ENCODE measurements around the gene BORCS8. TPM values are rescaled to one million over a fixed set of nuclear protein-coding genes. Genes with fewer than 3 reads are reported as not detected.

Gene BORCS8
- total and polyA plus RNA-seq, 2 of the 4 experiments (the other 2 are of a cell fraction), result 16.7 to 33.9 TPM

- no peak overlapping the region for H3K4ac ChIP-seq (ENCODE audit: low read depth, low read length)
- H2BK120ac ChIP-seq (ENCODE audit: low read depth, low read length), result no peak overlapping the region
- DNase-seq, result no peak
- H2AK5ac ChIP-seq (ENCODE audit: low read depth, low read length), result no peak overlapping the region
- POLR2A ChIA-PET (ENCODE audit: unreplicated experiment), result no interaction called here
- no peaks in the 10 kb centered on the region for H3K79me1 ChIP-seq (ENCODE audit: low read depth in 1 of 2, low read length in 2 of 2)
- BruUV-seq (replicated peaks), result no TSS peak
- H2BK15ac ChIP-seq (ENCODE audit: low read depth, low read length), result no peak overlapping the region
- no peaks in the 10 kb centered on the region for H3K27me3 ChIP-seq (ENCODE audit: control insufficient read depth, insufficient read depth, low read length)
- no peak overlapping the region for H4K5ac ChIP-seq (ENCODE audit: low read depth, low read length)
- H4K91ac ChIP-seq (ENCODE audit: insufficient read depth, low read depth, low read length), result no peak overlapping the region
- no peak overlapping the region for H3K14ac ChIP-seq (replicated peaks; ENCODE audit: low read depth, low read length)
- peaks cover 6% of the 10 kb centered on the region; the same call in 1 of the 2 replicates for H3K9me3 ChIP-seq (ENCODE audit: control insufficient read depth, insufficient read depth, low read length)
- intact Hi-C loops (cut with micrococcal nuclease), result no loop called here
- H3K4me1 ChIP-seq (ENCODE audit: control insufficient read depth, insufficient read depth, low read length), result no peaks in the 10 kb centered on the region
- H2BK20ac ChIP-seq (ENCODE audit: low read depth, low read length), result no peak overlapping the region
- no peak overlapping the region for H3K27ac ChIP-seq (ENCODE audit: insufficient read depth, low read length)
- H3K4me2 ChIP-seq (ENCODE audit: low read depth, low read length), result no peak overlapping the region
- WGBS, 2 experiments (ENCODE audit: extremely low coverage in 2 of 2, insufficient read length in 1 of 2), result no CpG with 5 or more reads among the region's 6 CpGs
- no peak overlapping the region for H2BK5ac ChIP-seq (ENCODE audit: low read depth, low read length, poor library complexity, severe bottlenecking)
- peaks cover 7% of the 10 kb centered on the region; the same call in 1 of the 2 replicates for H3K36me3 ChIP-seq (ENCODE audit: control insufficient read depth, insufficient read depth, low read length)
- CTCF ChIA-PET, result no interaction called here
- no peak overlapping the region for H3K9ac ChIP-seq (ENCODE audit: low read depth, low read length)
- H2AFZ ChIP-seq (replicated peaks; ENCODE audit: low read length, poor library complexity), result no peak overlapping the region
- ATAC-seq (ENCODE audit: low read depth), result no peak
- no peak overlapping the region for H3K23ac ChIP-seq (ENCODE audit: low read depth, low read length)
- H3K18ac ChIP-seq (ENCODE audit: low read depth, low read length), result no peak overlapping the region
- dilution Hi-C loops (cut with HindIII; ENCODE audit: low sequenced_read_pairs, unreplicated experiment), result no loop called here
- H4K20me1 ChIP-seq (ENCODE audit: insufficient read depth, low read length), result no peaks in the 10 kb centered on the region
- no peaks in the 10 kb centered on the region for H3K9me1 ChIP-seq (ENCODE audit: insufficient read depth, low read length)
- H3K56ac ChIP-seq (ENCODE audit: extremely low read depth, insufficient read depth, low read length), result no peak overlapping the region
- TF ChIP-seq POLR2A (IDR thresholded peaks at IDR 0.05; ENCODE audit: low read depth, low read length), result no peak
- TF ChIP-seq RCOR1 (IDR thresholded peaks at IDR 0.05; ENCODE audit: insufficient replicate concordance, low read length), result no peak
- TF ChIP-seq NFE2L2 (IDR thresholded peaks at IDR 0.05; ENCODE audit: low read depth, low read length), result no peak
- TF ChIP-seq USF2 (IDR thresholded peaks at IDR 0.05; ENCODE audit: low read depth, low read length), result no peak
- TF ChIP-seq BHLHE40 (IDR thresholded peaks at IDR 0.05; ENCODE audit: low read depth, low read length), result no peak
- TF ChIP-seq RAD21 (IDR thresholded peaks at IDR 0.05; ENCODE audit: low read length), result no peak
- no peak for TF ChIP-seq MXI1 (IDR thresholded peaks at IDR 0.05; ENCODE audit: borderline replicate concordance, low read depth, low read length)
- TF ChIP-seq CEBPB (IDR thresholded peaks at IDR 0.05; ENCODE audit: low read depth, low read length), result no peak
- TF ChIP-seq SMC3 (IDR thresholded peaks at IDR 0.05; ENCODE audit: low read depth, low read length), result no peak
- in situ Hi-C loops (cut with MboI; ENCODE audit: low sequenced_read_pairs), result no loop called here
- H3K4me3 ChIP-seq (ENCODE audit: insufficient read depth, low read depth, low read length), result no peak overlapping the region
- no peak overlapping the region for H4K8ac ChIP-seq (ENCODE audit: low read depth in 2 of 2, low read length in 2 of 2)
- no peak overlapping the region for H2AK9ac ChIP-seq (replicated peaks; ENCODE audit: low read depth, low read length, poor library complexity)
Observed at GRCh38 chr19:19157808-19158207, 34.1 kb downstream of the BORCS8 start.

Data from IMR-90 (cell line).